GM21786 (cell line): ENCODE measurements around the gene PTPRF.

Experiments
- ATAC-seq: cut with Tn5 transposase; IDR thresholded peaks from one replicate; pipeline ENCODE4 v1.9.1; 2021; ENCODE audit not compliant: unreplicated experiment

The PTPRF gene

GRCh38 chr1:43551396-43551888 is 20.8 kb downstream of the PTPRF start:
- no peak for ATAC-seq

- ATAC-seq: no peak
Measured at GRCh38 chr1:43552059-43552742, 21.5 kb downstream of the PTPRF start.

- ATAC-seq: no peak
Measured at GRCh38 chr1:43552813-43553212, 22.1 kb downstream of the PTPRF start.

- no peak for ATAC-seq
Measured at GRCh38 chr1:43554444-43554992, 23.8 kb downstream of the PTPRF start.

- no peak for ATAC-seq
Measured at GRCh38 chr1:43556782-43557181, 26.1 kb downstream of the PTPRF start.

GRCh38 chr1:43557744-43558245 is 27.1 kb downstream of the PTPRF start:
- ATAC-seq: no peak

GRCh38 chr1:43558346-43558841 is 27.7 kb downstream of the PTPRF start:
- ATAC-seq: no peak

- ATAC-seq: no peak
Measured at GRCh38 chr1:43559714-43560113, 29.0 kb downstream of the PTPRF start.

- ATAC-seq: no peak
Measured at GRCh38 chr1:43560286-43560685, 29.6 kb downstream of the PTPRF start.

GRCh38 chr1:43563876-43564539 is 33.3 kb downstream of the PTPRF start:
- ATAC-seq: no peak

- ATAC-seq: no peak
Measured at GRCh38 chr1:43564551-43565348, 34.1 kb downstream of the PTPRF start.

GRCh38 chr1:43565600-43566360 is 35.1 kb downstream of the PTPRF start:
- no peak for ATAC-seq

- no peak for ATAC-seq
Measured at GRCh38 chr1:43566382-43567044, 35.8 kb downstream of the PTPRF start.

- ATAC-seq: no peak
Measured at GRCh38 chr1:43569175-43569574, 38.5 kb downstream of the PTPRF start.

- no peak for ATAC-seq
Measured at GRCh38 chr1:43570277-43570676, 39.6 kb downstream of the PTPRF start.

- no peak for ATAC-seq
Measured at GRCh38 chr1:43570715-43571114, 40.0 kb downstream of the PTPRF start.

GRCh38 chr1:43572084-43572483 is 41.4 kb downstream of the PTPRF start:
- no peak for ATAC-seq

- ATAC-seq: no peak
Measured at GRCh38 chr1:43572538-43572937, 41.9 kb downstream of the PTPRF start.

GRCh38 chr1:43573066-43573800 is 42.5 kb downstream of the PTPRF start:
- ATAC-seq: no peak
